Fibroblast of lung (primary cell): ENCODE results near the gene PGLYRP1. TPM values are rescaled to one million over a fixed set of nuclear protein-coding genes. Genes with fewer than 3 reads are reported as not detected.

Experiments used
- DNase-seq, 2 donors: peaks; one replicate each; pipeline versions ENCODE4 v3.0.0 to v3.0.0-alpha.2; 2010; ENCODE audit warnings: low read depth in 2 of 2
- H2AFZ ChIP-seq: 2 replicates; pipeline ENCODE4 v1.5.1; 2012; ENCODE audit warnings: low read length, control low read depth, inconsistent platforms
- H3K27ac ChIP-seq: 2 replicates; pipeline ENCODE4 v1.5.1; 2011; ENCODE audit warnings: low read length, control low read depth; ENCODE audit not compliant: insufficient read depth
- H3K27me3 ChIP-seq: 2 replicates; pipeline ENCODE4 v1.5.1; 2011; ENCODE audit warnings: mild to moderate bottlenecking, low read length; ENCODE audit not compliant: control insufficient read depth, insufficient read depth
- H3K36me3 ChIP-seq: 2 replicates; pipeline ENCODE4 v1.5.1; 2011; ENCODE audit warnings: low read length; ENCODE audit not compliant: control insufficient read depth, insufficient read depth
- H3K4me1 ChIP-seq: 2 replicates; pipeline ENCODE4 v1.5.1; 2011; ENCODE audit warnings: low read length; ENCODE audit not compliant: control insufficient read depth, insufficient read depth; ENCODE audit errors: extremely low read depth
- H3K4me2 ChIP-seq: 2 replicates; pipeline ENCODE4 v1.5.1; 2011; ENCODE audit warnings: low read length, control low read depth; ENCODE audit not compliant: insufficient read depth; ENCODE audit errors: extremely low read depth
- H3K4me3 ChIP-seq, 4 experiments: fragments of 200-600 bp in 1 of 4; sonication (generic) in 1 of 4; replicated peaks in 1 of 4; 2 replicates each; pipeline ENCODE4 v1.5.1; 2011 to 2016; ENCODE audit warnings: low read length in 4 of 4, low read depth in 3 of 4, mild to moderate bottlenecking in 3 of 4, control low read depth in 2 of 4, inconsistent platforms in 1 of 4, mixed read lengths in 1 of 4; ENCODE audit not compliant: insufficient read depth in 1 of 4; ENCODE audit errors: control extremely low read depth in 1 of 4
- H3K79me2 ChIP-seq: 2 replicates; pipeline ENCODE4 v1.5.1; 2012; ENCODE audit warnings: mild to moderate bottlenecking, low read length, inconsistent platforms; ENCODE audit not compliant: control insufficient read depth, insufficient read depth
- H3K9ac ChIP-seq: 2 replicates; pipeline ENCODE4 v1.5.1; 2011; ENCODE audit warnings: mild to moderate bottlenecking, low read length, control low read depth; ENCODE audit not compliant: insufficient read depth
- H3K9me3 ChIP-seq: 2 replicates; pipeline ENCODE4 v1.5.1; 2012; ENCODE audit warnings: low read depth, low read length; ENCODE audit not compliant: control insufficient read depth, insufficient read depth
- H4K20me1 ChIP-seq: 2 replicates; pipeline ENCODE4 v1.5.1; 2011; ENCODE audit warnings: low read length; ENCODE audit not compliant: control insufficient read depth, insufficient read depth; ENCODE audit errors: extremely low read depth
- EZH2 ChIP-seq: IDR thresholded peaks from 2 replicates; pipeline ENCODE4 v1.5.1; 2012; ENCODE audit warnings: low read length, control low read depth, mild to moderate bottlenecking; ENCODE audit errors: missing control alignments
- polyA plus RNA-seq, 2 donors: library from polyadenylated mRNA; depleted of rRNA in 1 of 2; stranded (reverse) in 1 of 2; unstranded in 1 of 2; fragments of >200 nt; gene quantifications; 2 replicates each; pipeline ENCODE4 v1.2.1, GENCODE V29; 2011 to 2012; ENCODE audit warnings: missing spikeins in 1 of 2
- total RNA-seq: library from RNA; depleted of rRNA; stranded (reverse); fragments of >200 nt; gene quantifications from 2 replicates; pipeline ENCODE4 v1.2.1, GENCODE V29; 2014
- TF ChIP-seq, protein P1 (sequence below), 2 donors: IDR thresholded peaks in 1 of 2; conservative IDR thresholded peaks in 1 of 2; 1 replicate in 1 of 2; 2 replicates in 1 of 2; pipeline ENCODE4 v1.5.1; 2011 to 2012; ENCODE audit warnings: low read length in 2 of 2, control low read depth in 1 of 2, inconsistent platforms in 1 of 2, low read depth in 1 of 2, mild to moderate bottlenecking in 1 of 2

The PGLYRP1 gene
- total and polyA plus RNA-seq, 2 donors (not counting 1 experiment from before 2014, with no cell fraction given), result not detected

DNA sequence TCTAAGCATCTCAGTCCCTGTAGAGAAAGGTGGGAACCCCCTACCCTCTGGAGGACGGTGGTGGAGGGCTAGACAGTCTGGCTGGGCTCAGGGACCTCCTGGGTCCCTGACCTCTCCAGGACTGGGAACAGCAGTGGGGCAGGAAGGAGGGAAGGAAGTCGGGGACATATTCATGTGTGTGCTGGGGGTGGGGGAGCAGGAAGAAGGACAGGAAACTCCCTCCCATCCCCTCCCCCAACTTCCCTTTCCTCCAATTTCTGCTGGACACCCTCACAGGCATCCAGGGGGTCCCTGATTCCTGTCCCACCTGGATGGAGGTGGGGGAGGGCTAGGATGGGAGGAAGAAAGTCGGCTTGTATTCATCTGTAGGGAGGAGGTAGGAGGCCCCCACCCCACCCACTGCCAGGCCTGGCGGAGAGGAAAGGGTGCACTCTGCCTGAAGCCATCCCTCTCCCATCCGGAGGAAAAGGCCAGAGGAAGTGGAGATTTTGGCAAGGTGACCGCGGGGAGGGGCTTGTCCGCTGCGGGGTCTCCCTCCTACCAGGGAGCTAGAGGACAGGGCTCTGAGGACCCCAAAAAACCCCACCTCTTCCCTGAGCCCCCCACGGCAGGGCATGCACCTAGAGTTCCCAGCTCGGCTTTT lies 51.5 kb downstream of the PGLYRP1 start:
- DNase-seq, result no peak
- Histone ChIP-seq H3K27ac (no peak overlapping the region), H3K4me3 (no peak overlapping the region), H3K4me2 (no peak overlapping the region), H3K9ac (no peak overlapping the region), H4K20me1 (no peaks in the 10 kb centered on the region), H3K27me3 (peaks cover 32% of the 10 kb centered on the region), H3K79me2 (no peaks in the 10 kb centered on the region), H2AFZ (no peak overlapping the region), H3K36me3 (no peaks in the 10 kb centered on the region), H3K4me1 (no peaks in the 10 kb centered on the region), H3K9me3 (no peaks in the 10 kb centered on the region)
- TF ChIP-seq, protein P1, sequence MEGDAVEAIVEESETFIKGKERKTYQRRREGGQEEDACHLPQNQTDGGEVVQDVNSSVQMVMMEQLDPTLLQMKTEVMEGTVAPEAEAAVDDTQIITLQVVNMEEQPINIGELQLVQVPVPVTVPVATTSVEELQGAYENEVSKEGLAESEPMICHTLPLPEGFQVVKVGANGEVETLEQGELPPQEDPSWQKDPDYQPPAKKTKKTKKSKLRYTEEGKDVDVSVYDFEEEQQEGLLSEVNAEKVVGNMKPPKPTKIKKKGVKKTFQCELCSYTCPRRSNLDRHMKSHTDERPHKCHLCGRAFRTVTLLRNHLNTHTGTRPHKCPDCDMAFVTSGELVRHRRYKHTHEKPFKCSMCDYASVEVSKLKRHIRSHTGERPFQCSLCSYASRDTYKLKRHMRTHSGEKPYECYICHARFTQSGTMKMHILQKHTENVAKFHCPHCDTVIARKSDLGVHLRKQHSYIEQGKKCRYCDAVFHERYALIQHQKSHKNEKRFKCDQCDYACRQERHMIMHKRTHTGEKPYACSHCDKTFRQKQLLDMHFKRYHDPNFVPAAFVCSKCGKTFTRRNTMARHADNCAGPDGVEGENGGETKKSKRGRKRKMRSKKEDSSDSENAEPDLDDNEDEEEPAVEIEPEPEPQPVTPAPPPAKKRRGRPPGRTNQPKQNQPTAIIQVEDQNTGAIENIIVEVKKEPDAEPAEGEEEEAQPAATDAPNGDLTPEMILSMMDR (conservative IDR thresholded peaks at IDR 0.05 in 1 of 2, IDR thresholded peaks at IDR 0.05 in 1 of 2; ENCODE audit: low read depth in 1 of 2, low read length in 2 of 2), result no peak
- no peak for TF ChIP-seq EZH2

DNA sequence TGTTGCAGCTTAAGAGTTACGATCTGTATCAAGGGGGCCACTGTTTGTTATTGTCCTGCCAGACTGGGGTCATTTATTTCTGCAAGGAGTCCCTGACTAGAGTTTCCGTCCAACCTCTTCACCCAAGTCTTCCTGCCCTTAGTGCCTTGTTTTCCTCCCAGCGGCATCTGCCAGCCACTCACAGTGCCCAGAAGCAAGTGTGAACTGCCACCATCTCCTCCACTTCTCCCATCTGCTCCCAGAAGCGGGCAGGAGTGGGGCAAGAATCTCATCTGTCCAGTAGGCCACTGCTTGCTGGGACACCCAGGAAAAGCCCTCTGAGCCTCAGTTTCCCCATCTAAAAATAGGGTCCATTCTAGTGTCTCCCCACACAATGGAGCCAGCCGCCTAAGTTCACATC lies 53.2 kb downstream of the PGLYRP1 start:
- Histone ChIP-seq H3K4me1 (no peaks in the 10 kb centered on the region), H2AFZ (no peak overlapping the region), H4K20me1 (no peaks in the 10 kb centered on the region), H3K9me3 (no peaks in the 10 kb centered on the region), H3K79me2 (no peaks in the 10 kb centered on the region), H3K4me2 (no peak overlapping the region), H3K9ac (no peak overlapping the region), H3K27me3 (peaks cover 25% of the 10 kb centered on the region), H3K36me3 (no peaks in the 10 kb centered on the region), H3K27ac (no peak overlapping the region), H3K4me3 (no peak overlapping the region)
- DNase-seq, result no peak
- TF ChIP-seq, protein P1 (conservative IDR thresholded peaks at IDR 0.05 in 1 of 2, IDR thresholded peaks at IDR 0.05 in 1 of 2; ENCODE audit: low read depth in 1 of 2, low read length in 2 of 2), result no peak
- TF ChIP-seq EZH2, result no peak

Other genes starting within 250 kb of the PGLYRP1 start
- 44.9 and 115 TPM in 2 replicates for gene DMPK, start 240.6 kb downstream of the PGLYRP1 start, total RNA-seq
- 28.8 and 54.7 TPM in 2 replicates for gene DMPK, start 240.6 kb downstream of the PGLYRP1 start, polyA plus RNA-seq
- gene DMWD, start 230.2 kb downstream of the PGLYRP1 start, total RNA-seq, result 24.4 and 33.5 TPM in 2 replicates
- 18.1 and 18.7 TPM in 2 replicates for gene DMWD, start 230.2 kb downstream of the PGLYRP1 start, polyA plus RNA-seq
- gene RSPH6A, start 207.7 kb downstream of the PGLYRP1 start, total RNA-seq, result 0.17 TPM in 1 of 2 replicates, not detected in the other
- gene RSPH6A, start 207.7 kb downstream of the PGLYRP1 start, polyA plus RNA-seq, result not detected in 2 replicates
- gene SYMPK, start 159.9 kb downstream of the PGLYRP1 start, total RNA-seq, result 22.3 and 32.2 TPM in 2 replicates
- gene SYMPK, start 159.9 kb downstream of the PGLYRP1 start, polyA plus RNA-seq, result 48.2 and 48.3 TPM in 2 replicates
- gene FOXA3, start 158.7 kb downstream of the PGLYRP1 start, total RNA-seq, result not detected in 2 replicates
- not detected in 2 replicates for gene FOXA3, start 158.7 kb downstream of the PGLYRP1 start, polyA plus RNA-seq
- gene IRF2BP1, start 136.9 kb downstream of the PGLYRP1 start, total RNA-seq, result 22.9 and 23.1 TPM in 2 replicates
- gene IRF2BP1, start 136.9 kb downstream of the PGLYRP1 start, polyA plus RNA-seq, result 3.6 and 4.0 TPM in 2 replicates
- gene MYPOP, start 120.4 kb downstream of the PGLYRP1 start, total RNA-seq, result 1.3 TPM in 2 replicates
- 0.81 and 1.1 TPM in 2 replicates for gene MYPOP, start 120.4 kb downstream of the PGLYRP1 start, polyA plus RNA-seq
- gene NANOS2, start 108.3 kb downstream of the PGLYRP1 start, total RNA-seq, result not detected in 2 replicates
- gene NANOS2, start 108.3 kb downstream of the PGLYRP1 start, polyA plus RNA-seq, result not detected in 2 replicates
- gene NOVA2, start 49.2 kb downstream of the PGLYRP1 start, total RNA-seq, result not detected in 2 replicates
- gene NOVA2, start 49.2 kb downstream of the PGLYRP1 start, polyA plus RNA-seq, result 0.01 and 0.03 TPM in 2 replicates
- gene CCDC61, start 27.6 kb downstream of the PGLYRP1 start, total RNA-seq, result 5.6 and 8.9 TPM in 2 replicates
- 4.5 and 5.0 TPM in 2 replicates for gene CCDC61, start 27.6 kb downstream of the PGLYRP1 start, polyA plus RNA-seq
- gene IGFL4, start 17.9 kb upstream of the PGLYRP1 start, total RNA-seq, result not detected in 2 replicates
- gene IGFL4, start 17.9 kb upstream of the PGLYRP1 start, polyA plus RNA-seq, result not detected in 2 replicates
- gene IGFL3, start 101.6 kb upstream of the PGLYRP1 start, total RNA-seq, result not detected in 2 replicates
- not detected in 2 replicates for gene IGFL3, start 101.6 kb upstream of the PGLYRP1 start, polyA plus RNA-seq
- not detected in 2 replicates for gene IGFL2, start 125.2 kb upstream of the PGLYRP1 start, total RNA-seq
- not detected in 2 replicates for gene IGFL2, start 125.2 kb upstream of the PGLYRP1 start, polyA plus RNA-seq
- not detected in 2 replicates for gene IGFL1, start 206.7 kb upstream of the PGLYRP1 start, total RNA-seq
- gene IGFL1, start 206.7 kb upstream of the PGLYRP1 start, polyA plus RNA-seq, result not detected in 2 replicates